ENCODE measurements around the gene TALDO1. TPM values are rescaled to one million over a fixed set of nuclear protein-coding genes. Genes with fewer than 3 reads are reported as not detected.
A peak's percentile ranks its signal among the peaks of the same experiment; 100 is the strongest.

The TALDO1 gene
- total RNA-seq, 2 donors from 2014 or later: 90.3 to 111 TPM

GRCh38 chr11:783581-784015 lies 36.3 kb downstream of the TALDO1 start:
- peak; percentile 83 for DNase-seq (ENCODE audit: low spot score)
- H3K9me3 ChIP-seq: no peaks in the 10 kb centered on the region
- peak overlapping the region; percentile 35 to 61 for H3K27ac ChIP-seq
- no peaks in the 10 kb centered on the region for H3K27me3 ChIP-seq
- peaks cover 0 to 20% of the 10 kb centered on the region in 2 donors for H3K4me1 ChIP-seq
- peak overlapping the region in 1 of 2 donors; percentile 13 for H3K4me3 ChIP-seq
- no peaks in the 10 kb centered on the region for H3K36me3 ChIP-seq
- peak; percentile 46 to 73 for TF ChIP-seq CTCF (IDR thresholded peaks at IDR 0.05)

DNA sequence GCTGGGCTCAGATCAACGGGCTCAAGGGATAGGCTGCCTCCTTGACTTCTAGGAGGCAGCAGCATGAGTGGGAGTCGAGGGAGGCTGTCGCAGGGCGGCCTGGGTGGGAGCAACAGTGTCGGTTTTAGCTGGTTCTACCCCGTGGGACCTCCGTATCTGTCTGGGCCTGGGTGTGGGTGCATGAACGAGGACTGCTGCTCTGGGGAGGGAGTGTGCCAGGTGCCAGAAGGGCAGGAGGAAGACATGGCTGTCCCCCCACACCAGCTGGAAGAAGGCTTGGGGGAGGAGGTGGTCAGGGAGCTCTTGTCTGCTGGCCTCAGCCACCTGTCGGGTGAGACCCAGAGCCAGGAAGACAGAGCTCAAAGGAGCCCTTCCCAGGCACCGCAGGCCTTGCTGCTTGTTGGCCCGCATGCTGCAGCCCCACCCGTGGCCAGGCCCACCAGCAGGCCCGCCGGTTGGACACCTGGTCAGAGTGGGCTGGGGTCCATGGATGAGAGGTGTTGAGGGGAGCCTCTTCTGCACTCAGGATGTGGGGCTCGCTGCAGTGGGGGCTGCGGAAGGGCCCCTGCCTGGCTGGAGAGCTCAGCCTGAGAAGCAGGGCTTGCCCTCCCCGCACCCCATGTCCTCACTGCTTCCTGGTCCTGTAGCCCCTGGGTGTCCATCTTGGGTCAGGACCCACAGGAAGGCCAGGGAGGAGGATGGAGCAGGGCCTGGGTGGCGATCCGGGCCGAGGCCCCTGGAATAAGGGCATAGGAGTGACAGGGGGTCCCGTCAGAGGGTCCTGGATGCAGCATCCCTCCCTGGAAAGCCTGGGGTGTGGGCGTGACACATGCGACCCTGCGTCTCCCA lies 39.2 kb downstream of the TALDO1 start:
- no peak for TF ChIP-seq CTCF (IDR thresholded peaks at IDR 0.05)
- no peak for DNase-seq (ENCODE audit: low spot score)

GRCh38 chr11:787084-787675 lies 39.9 kb downstream of the TALDO1 start:
- no peaks in the 10 kb centered on the region for H3K9me3 ChIP-seq
- TF ChIP-seq CTCF (IDR thresholded peaks at IDR 0.05): no peak
- no peak overlapping the region for H3K27ac ChIP-seq
- no peak overlapping the region for H3K4me3 ChIP-seq
- no peaks in the 10 kb centered on the region for H3K36me3 ChIP-seq
- peaks cover 0 to 9% of the 10 kb centered on the region in 2 donors for H3K27me3 ChIP-seq
- no peak for DNase-seq (ENCODE audit: low spot score)
- H3K4me1 ChIP-seq: peaks cover 0 to 24% of the 10 kb centered on the region in 2 donors

More for the DNA sequence above, 39.2 kb downstream of the TALDO1 start:
- peaks cover 0 to 9% of the 10 kb centered on the region in 2 donors for H3K27me3 ChIP-seq
- H3K4me3 ChIP-seq: no peak overlapping the region
- H3K4me1 ChIP-seq: peaks cover 0 to 24% of the 10 kb centered on the region in 2 donors
- no peak overlapping the region for H3K27ac ChIP-seq
- H3K36me3 ChIP-seq: no peaks in the 10 kb centered on the region
- H3K9me3 ChIP-seq: no peaks in the 10 kb centered on the region

GRCh38 chr11:788009-788640 lies 40.9 kb downstream of the TALDO1 start:
- H3K4me1 ChIP-seq: peaks cover 0 to 19% of the 10 kb centered on the region in 2 donors
- no peaks in the 10 kb centered on the region for H3K9me3 ChIP-seq
- TF ChIP-seq CTCF (IDR thresholded peaks at IDR 0.05): no peak
- no peaks in the 10 kb centered on the region for H3K36me3 ChIP-seq
- H3K27ac ChIP-seq: no peak overlapping the region
- H3K27me3 ChIP-seq: peaks cover 0 to 9% of the 10 kb centered on the region in 2 donors
- DNase-seq (ENCODE audit: low spot score): no peak
- H3K4me3 ChIP-seq: no peak overlapping the region

DNA sequence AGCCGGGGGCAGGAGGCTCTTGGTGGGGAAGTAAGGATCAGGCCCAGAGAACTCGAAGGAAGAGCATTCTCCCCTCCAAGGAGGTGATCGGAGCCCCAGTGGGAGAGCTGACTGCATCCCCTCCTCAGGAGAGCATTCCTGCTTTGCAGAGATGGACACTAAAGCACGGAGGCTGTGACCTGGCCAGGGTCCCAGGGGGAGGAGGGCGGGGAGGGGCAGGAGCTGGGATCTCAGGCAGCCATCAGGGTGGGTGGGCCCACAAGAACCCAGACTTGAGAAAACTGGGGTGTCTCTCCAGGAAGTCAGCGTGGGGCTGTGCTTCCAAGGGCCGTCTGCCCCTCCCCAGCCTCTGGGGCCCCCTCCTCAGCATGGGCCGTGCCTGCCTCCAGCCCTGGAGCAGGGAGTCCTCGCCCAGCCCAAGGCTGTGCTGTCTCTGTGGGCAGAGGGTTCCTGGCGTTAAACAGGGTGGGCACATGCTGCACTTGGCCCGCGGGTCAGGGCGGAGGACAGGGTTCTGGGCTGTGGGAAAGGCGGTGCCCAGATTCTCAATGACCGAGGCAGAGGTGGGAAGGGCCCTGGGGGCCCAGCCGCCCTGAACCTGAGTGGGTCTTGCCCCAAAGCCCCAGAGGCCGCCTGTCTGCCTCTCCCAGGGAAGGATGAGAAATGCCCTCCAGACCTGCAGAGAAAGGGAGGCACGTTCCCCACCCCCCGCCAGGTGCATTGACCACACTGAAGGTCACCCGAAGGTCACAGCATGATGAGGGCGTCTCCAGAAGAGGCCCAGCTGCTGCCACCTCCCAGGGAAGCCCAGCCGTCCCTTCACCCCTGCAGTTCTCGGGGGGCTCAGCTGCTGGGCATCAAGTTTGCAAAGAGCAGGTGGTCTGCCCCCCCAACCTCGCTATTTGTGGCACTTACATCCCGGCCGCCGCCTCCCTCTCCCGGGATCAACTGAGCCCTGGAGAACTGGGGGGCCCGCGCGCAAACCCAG lies 42.0 kb downstream of the TALDO1 start:
- Histone ChIP-seq H3K9me3 (no peaks in the 10 kb centered on the region), H3K36me3 (no peaks in the 10 kb centered on the region), H3K4me1 (peaks cover 0 to 9% of the 10 kb centered on the region in 2 donors), H3K4me3 (peak overlapping the region in 1 of 2 donors; percentile 16), H3K27ac (no peak overlapping the region), H3K27me3 (peaks cover 0 to 9% of the 10 kb centered on the region in 2 donors)
- TF ChIP-seq CTCF (IDR thresholded peaks at IDR 0.05): no peak
- DNase-seq (ENCODE audit: low spot score): no peak

All from right atrium auricular region (tissue), 2 donors.